Colonic mucosa (tissue), 4 donors: ENCODE measurements around the gene SHISA9. TPM values are rescaled to one million over a fixed set of nuclear protein-coding genes. Genes with fewer than 3 reads are reported as not detected.

ENCODE experiments used
- DNase-seq: peaks from one replicate; pipeline ENCODE4 v3.0.0-alpha.2; 2020
- H3K27ac ChIP-seq: fragments of 200-600 bp; one replicate; pipeline ENCODE4 v1.8.0; 2021
- H3K27me3 ChIP-seq: fragments of 200-600 bp; one replicate; pipeline ENCODE4 v1.8.0; 2021
- H3K36me3 ChIP-seq: fragments of 200-600 bp; one replicate; pipeline ENCODE4 v1.8.0; 2021
- H3K4me1 ChIP-seq: fragments of 200-600 bp; one replicate; pipeline ENCODE4 v1.8.0; 2021; ENCODE audit warnings: mild to moderate bottlenecking
- H3K4me3 ChIP-seq: fragments of 200-600 bp; one replicate; pipeline ENCODE4 v1.8.0; 2021
- H3K9ac ChIP-seq, 2 donors: one replicate each; pipeline ENCODE4 v1.7.0; 2013; ENCODE audit warnings: control low read depth in 2 of 2, low read depth in 2 of 2, low read length in 2 of 2
- H3K9me3 ChIP-seq: fragments of 200-600 bp; one replicate; pipeline ENCODE4 v1.8.0; 2021
- intact Hi-C: fragments of 100-400 bp; cut with DNase I; formaldehyde crosslinking; loops from one replicate; pipeline ENCODE4 v1.14.1; 2022
- total RNA-seq, 2 donors: library from RNA; stranded (reverse); fragmentation: NEBNext Ultra II Directional in 1 of 2; extraction: Animal tissue kit (Norgen Biotek cat#: 25700) in 1 of 2; gene quantifications; one replicate each; pipeline ENCODE4 v1.2.1, GENCODE V29; 2021
- TF ChIP-seq, protein P1 (sequence below): fragments of 200-600 bp; IDR thresholded peaks from one replicate; pipeline ENCODE4 v1.8.0; 2022; ENCODE audit warnings: antibody characterized with exemption, mild to moderate bottlenecking
- donor health status: healthy.
- donor health status: DM: no; HTN: no; CAD: no.
- donor health status: DM: no; HTN: no; CAD: no.

SHISA9 gene
- total RNA-seq, 2 donors from 2014 or later = 0.74 to 1.3 TPM

GRCh38 chr16:12998361-12999085, 97.1 kb downstream of the SHISA9 start:
- no peaks in the 10 kb centered on the region for H3K9me3 ChIP-seq
- H3K4me3 ChIP-seq = no peak overlapping the region
- no peak for DNase-seq
- H3K27ac ChIP-seq = no peak overlapping the region
- TF ChIP-seq, protein P1, sequence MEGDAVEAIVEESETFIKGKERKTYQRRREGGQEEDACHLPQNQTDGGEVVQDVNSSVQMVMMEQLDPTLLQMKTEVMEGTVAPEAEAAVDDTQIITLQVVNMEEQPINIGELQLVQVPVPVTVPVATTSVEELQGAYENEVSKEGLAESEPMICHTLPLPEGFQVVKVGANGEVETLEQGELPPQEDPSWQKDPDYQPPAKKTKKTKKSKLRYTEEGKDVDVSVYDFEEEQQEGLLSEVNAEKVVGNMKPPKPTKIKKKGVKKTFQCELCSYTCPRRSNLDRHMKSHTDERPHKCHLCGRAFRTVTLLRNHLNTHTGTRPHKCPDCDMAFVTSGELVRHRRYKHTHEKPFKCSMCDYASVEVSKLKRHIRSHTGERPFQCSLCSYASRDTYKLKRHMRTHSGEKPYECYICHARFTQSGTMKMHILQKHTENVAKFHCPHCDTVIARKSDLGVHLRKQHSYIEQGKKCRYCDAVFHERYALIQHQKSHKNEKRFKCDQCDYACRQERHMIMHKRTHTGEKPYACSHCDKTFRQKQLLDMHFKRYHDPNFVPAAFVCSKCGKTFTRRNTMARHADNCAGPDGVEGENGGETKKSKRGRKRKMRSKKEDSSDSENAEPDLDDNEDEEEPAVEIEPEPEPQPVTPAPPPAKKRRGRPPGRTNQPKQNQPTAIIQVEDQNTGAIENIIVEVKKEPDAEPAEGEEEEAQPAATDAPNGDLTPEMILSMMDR = no peak
- no peaks in the 10 kb centered on the region for H3K27me3 ChIP-seq
- H3K9ac ChIP-seq = no peak overlapping the region
- intact Hi-C loops = no loop called here
- no peaks in the 10 kb centered on the region for H3K36me3 ChIP-seq
- no peaks in the 10 kb centered on the region for H3K4me1 ChIP-seq

GRCh38 chr16:12999368-12999767, 98.0 kb downstream of the SHISA9 start:
- Histone ChIP-seq H3K27ac (no peak overlapping the region), H3K27me3 (no peaks in the 10 kb centered on the region), H3K4me3 (no peak overlapping the region), H3K9ac (no peak overlapping the region), H3K4me1 (no peaks in the 10 kb centered on the region), H3K36me3 (no peaks in the 10 kb centered on the region), H3K9me3 (no peaks in the 10 kb centered on the region)
- intact Hi-C loops = no loop called here
- DNase-seq = no peak
- TF ChIP-seq, protein P1 = no peak

DNA sequence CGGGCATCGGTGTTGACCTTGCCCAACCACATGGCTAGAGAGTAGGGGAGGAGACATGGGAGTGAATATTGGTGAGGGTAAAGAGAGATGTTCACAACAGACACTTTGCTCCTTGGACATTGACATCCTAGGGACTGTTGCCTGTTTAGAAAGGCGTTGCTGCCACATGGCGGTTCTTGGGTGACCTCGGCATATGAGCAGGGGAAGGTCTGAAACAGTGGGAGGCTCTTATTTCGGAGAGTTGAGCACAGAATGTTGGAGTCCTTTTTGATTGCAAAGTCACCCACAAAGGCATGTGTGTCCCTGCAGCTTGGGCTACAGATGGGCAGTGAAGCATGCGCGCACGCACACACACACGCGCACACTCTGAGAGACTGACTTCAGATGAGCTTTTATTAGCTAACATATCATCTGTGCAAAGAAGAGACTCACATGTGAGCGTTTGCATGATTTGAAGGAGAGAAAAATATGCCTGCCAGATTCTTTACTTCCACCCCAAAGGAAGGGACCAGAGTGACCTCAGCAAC, 104.4 kb downstream of the SHISA9 start:
- intact Hi-C loops = no loop called here
- no peaks in the 10 kb centered on the region for H3K36me3 ChIP-seq
- H3K27ac ChIP-seq = no peak overlapping the region
- H3K4me1 ChIP-seq = no peaks in the 10 kb centered on the region
- no peaks in the 10 kb centered on the region for H3K9me3 ChIP-seq
- no peak for DNase-seq
- TF ChIP-seq, protein P1 = no peak
- no peak overlapping the region for H3K9ac ChIP-seq
- no peak overlapping the region for H3K4me3 ChIP-seq
- H3K27me3 ChIP-seq = no peaks in the 10 kb centered on the region

- Histone ChIP-seq H3K9ac (no peak overlapping the region), H3K27ac (no peak overlapping the region), H3K4me1 (no peaks in the 10 kb centered on the region), H3K9me3 (no peaks in the 10 kb centered on the region), H3K27me3 (no peaks in the 10 kb centered on the region), H3K36me3 (no peaks in the 10 kb centered on the region), H3K4me3 (no peak overlapping the region)
- TF ChIP-seq, protein P1 = no peak
- no peak for DNase-seq
- intact Hi-C loops = no loop called here
These were observed 111.2 kb downstream of the SHISA9 start for GRCh38 chr16:13012601-13013000.

- no peak overlapping the region for H3K4me3 ChIP-seq
- no peaks in the 10 kb centered on the region for H3K9me3 ChIP-seq
- H3K36me3 ChIP-seq = no peaks in the 10 kb centered on the region
- no peak for DNase-seq
- TF ChIP-seq, protein P1 = no peak
- no peak overlapping the region for H3K27ac ChIP-seq
- H3K27me3 ChIP-seq = no peaks in the 10 kb centered on the region
- intact Hi-C loops = no loop called here
- no peak overlapping the region for H3K9ac ChIP-seq
- H3K4me1 ChIP-seq = no peaks in the 10 kb centered on the region
These were observed 111.6 kb downstream of the SHISA9 start for GRCh38 chr16:13013043-13013442.
